CD4-positive, alpha-beta T cell treated with Interleukin-15 for 4 hours (primary cell): ENCODE results near the gene COX5B.
"Not testable (repeated sequence)": the region's sequence is repeated elsewhere in the genome, so short reads cannot be mapped to it uniquely, and the experiment has no call there.

Experiments used
- DNase-seq: peaks from one replicate; pipeline ENCODE4 v3.0.0-alpha.2; 2020; ENCODE audit warnings: low spot score

Gene COX5B

DNA sequence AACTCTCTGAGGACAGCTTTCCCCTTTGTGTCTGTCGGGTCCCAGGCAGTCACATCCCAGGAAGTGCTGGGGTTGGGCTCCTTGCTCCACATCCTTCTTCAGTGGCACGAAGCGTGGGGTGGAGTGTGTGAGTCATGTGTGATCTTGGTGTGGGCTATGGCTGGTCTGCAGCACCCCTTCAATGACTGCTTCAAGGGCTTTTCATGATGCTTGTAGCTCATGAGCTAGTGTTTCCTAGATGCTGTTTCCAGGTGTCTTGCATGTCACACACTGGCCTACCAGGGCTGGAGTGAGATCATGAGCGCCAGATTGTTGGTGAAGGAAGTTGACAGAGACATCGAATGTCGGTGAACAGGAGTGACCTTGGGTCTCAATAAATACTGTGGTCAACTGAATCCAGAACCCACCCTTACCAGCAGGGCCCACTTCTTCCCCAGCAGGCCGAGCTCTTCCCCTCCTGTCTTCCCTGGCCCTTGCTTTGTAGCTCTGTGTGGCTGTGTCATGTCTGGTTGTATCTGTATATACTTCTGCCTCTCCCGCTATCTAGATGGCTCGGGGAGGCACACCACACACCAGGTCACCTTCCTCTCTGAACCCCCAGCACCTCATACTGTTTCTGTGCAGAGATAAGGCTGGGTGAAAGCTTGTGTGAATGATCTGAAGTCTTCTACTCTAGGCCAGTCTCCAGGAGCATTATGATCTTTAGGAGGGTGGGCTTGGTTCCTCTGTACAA, 27.5 kb downstream of the COX5B start:
- DNase-seq: no peak

DNA sequence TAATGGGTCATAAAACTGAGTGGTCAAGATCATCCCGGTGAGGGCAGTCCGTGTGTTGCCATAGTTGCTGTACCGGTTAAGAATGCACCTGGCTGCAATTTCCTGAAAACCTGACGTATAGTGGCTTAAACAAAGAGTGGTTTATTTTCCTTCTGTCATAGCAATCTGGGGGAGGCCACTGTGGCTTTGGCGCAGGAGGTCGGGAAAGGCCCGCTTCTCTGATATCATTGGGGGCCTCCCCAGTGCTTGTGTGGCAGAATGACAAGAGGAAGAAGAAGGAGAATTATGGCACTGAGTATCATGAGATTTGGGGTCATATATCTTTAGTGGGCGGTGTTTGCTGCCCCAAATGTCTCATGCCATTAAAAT, 28.0 kb downstream of the COX5B start:
- DNase-seq: no peak

DNA sequence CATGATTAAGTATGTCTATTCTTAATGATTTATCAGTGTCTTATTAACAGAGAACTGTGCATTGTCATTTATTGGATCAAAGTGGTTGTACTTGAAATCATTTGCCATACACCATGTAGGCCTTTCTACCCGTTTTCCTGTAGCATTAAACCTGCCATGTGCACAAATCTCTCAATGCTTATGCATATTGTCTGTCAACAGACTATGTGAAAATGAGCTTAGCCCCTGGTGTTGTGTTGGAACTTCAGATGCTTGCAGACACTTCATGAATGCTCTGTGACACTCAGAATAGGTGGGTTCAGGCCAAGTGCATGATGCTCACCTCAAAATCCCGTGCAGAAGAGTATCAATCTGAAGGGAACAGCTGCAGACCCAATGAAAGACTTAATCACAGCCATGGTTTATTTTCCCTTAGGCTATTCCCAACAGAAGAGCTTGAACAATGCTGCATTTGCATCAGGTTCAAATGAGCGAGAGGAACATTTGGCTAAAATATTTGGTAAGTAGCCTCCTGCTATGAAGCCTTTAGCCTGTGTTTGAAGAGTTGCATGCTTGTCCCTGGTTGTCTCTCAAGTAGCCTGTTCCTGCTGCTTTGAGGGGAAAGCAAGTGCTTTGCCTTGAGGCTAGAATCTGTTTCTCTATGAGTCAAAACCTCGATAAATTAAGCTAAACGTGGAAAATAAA, 29.7 kb downstream of the COX5B start:
- no peak for DNase-seq

DNA sequence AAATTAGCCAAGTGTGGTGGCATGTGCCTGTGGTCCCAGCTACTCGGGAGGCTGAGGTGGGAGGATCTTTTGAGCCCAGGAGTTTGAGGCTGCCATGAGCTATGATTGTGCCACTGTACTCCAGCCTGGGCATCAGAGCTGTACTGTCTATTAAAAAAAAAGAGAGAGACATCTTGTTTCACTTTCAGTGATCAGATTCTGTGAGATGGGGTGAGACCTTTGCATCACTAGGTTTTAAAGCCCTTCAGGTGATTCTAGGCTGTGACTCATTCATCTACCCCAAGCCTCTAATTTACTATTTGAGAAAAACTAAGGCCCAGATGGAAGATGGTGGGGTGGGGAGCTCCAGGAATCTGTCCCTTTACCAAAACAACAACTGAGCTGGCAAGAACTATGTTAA, 30.8 kb downstream of the COX5B start:
- DNase-seq: no peak

DNA sequence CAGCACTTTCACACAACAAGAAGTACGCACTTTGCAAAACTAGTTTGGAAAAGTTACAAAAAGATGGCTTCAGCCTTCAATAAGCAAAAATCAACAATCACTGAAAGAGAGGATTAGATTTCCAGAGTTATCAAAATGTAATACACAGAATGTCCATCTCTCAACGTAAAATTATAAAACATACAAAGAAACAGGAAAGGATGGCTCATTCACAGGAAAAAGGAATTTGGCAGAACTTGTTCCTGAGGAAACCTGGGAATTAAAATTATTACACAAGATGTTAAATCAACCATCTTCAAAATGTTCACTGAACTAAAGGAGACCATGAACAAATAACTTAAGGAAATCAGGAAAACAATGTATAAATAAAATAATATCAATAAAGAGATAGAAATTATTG, 31.6 kb downstream of the COX5B start:
- DNase-seq: no peak

DNA sequence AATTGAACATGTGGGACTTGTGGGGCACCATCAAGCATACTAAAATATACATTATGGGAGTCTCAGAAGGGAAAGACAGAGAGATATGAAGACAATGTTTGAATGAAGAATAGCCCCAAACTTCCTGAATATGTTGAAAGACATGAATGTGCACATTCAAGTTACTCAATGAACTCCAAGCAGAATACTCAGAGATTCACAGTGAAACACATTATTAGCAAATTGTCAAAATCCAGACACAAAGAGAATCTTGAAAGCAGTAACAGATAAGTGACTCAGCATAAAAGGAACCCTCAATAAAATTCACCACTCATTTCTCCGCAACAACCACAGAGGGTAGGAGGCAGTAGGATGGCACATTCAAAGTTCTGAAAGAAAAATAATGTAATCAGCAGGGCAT, 32.4 kb downstream of the COX5B start:
- DNase-seq: no peak

DNA sequence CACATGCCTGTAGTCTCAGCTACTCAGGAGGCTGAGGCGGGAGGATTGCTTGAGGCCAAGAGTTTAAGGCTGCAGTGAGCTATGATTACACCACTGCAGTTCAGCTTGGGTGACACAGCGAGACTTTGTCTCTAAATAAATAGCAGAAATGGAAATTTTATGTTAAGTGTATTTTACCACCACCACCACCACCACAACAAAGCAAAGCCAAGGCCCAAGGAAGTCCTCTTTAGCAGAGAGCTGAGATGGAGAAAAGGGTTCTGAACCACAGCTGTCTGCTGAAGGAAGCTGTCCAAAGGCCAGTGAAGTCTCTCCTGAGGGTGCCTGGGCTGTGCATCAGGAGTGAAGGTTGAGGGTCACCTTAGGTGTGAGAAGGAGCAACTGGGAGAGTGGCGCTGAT, 41.4 kb downstream of the COX5B start:
- not testable (repeated sequence) for DNase-seq

DNA sequence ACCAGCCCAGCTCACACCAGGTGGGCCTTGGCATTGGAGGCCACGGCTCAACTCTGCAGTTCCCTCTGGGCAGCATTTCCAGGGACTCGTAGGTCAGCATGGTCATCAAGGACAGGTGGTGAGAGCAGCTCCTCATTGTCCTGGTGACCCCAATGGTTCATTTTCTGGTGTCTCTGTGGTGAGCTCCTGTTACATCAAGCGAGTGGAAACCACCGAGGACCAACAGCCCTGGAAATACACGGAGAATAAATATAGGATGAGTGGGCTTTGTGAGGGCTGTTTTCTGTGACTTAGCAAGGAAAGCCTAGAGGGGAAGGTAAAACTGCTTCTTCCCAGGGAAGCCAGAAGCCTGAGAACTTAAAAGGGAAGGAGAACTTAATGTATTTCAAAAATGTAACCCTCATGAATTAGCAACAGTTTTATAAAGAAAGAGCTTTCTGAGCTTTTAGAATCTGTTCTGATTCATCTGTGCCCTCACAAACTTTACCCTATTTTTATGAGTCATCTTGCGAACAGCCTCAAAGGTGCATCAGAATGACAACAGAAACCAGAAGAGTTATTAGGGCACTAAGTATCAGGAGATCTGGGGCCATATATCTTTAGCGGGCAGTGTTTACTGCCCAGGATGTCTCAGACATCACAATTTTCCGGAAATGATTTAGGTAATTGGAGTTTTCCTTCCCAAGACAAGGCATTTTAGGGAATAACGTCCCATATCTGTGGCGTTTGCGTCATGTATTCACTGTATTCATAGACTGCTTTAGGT, 42.4 kb downstream of the COX5B start:
- no peak for DNase-seq

DNA sequence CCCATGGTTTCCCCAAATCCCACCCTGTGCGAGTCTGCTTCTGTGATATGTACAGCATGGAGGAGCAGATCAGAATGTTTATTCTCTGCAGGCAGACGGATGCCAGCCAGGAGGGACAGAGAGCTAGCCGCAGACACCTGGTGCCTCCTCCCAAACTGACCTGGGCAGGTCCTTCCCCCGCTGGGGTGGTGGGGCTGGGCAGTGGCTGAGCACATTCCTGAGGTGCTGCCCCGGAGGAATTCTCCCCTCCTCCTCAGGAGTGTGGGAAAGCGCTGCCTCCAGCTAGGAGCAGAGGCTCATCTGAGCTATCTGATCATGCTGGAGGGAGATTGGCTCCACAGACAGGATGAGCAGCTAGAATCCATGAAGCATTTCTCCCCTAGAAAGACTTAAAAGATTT, 45.3 kb downstream of the COX5B start:
- no peak for DNase-seq

DNA sequence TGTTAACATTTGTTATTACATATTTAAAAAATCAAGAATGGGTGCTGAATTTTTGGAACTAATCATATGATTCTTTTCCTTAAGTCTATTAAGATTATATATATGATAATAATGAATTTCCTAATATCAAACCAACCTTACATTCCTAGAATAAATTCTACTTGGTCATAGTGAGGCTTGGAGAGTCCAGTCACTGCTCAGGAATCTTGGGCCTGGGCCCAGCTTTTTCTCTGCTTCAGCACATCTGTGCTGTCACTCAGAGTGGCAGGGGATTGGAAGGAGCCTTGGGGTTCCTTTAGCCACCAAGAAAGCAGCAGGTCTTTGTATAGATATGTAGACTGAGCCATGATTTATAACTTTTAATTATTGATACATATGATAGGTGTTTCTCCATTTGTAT, 47.6 kb downstream of the COX5B start:
- no peak for DNase-seq

DNA sequence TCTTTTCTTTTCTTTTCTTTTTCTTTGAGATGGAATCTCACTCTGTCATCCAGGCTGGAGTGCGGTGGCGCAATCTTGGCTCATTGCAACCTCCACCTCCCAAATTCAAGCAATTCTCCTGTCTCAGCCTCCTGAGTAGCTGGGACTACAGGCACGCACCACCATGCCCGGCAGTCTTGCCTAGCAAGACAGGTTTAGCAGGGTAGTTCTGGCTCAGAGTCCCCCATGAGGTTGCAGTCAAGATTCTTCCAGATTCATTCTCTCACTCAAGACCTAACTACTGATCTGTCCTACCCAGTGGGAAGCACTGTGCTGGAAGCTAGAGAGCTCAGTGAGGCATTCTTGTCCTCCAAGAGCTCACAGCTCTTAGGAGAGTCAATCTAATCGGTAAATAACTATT, 49.9 kb downstream of the COX5B start:
- no peak for DNase-seq

DNA sequence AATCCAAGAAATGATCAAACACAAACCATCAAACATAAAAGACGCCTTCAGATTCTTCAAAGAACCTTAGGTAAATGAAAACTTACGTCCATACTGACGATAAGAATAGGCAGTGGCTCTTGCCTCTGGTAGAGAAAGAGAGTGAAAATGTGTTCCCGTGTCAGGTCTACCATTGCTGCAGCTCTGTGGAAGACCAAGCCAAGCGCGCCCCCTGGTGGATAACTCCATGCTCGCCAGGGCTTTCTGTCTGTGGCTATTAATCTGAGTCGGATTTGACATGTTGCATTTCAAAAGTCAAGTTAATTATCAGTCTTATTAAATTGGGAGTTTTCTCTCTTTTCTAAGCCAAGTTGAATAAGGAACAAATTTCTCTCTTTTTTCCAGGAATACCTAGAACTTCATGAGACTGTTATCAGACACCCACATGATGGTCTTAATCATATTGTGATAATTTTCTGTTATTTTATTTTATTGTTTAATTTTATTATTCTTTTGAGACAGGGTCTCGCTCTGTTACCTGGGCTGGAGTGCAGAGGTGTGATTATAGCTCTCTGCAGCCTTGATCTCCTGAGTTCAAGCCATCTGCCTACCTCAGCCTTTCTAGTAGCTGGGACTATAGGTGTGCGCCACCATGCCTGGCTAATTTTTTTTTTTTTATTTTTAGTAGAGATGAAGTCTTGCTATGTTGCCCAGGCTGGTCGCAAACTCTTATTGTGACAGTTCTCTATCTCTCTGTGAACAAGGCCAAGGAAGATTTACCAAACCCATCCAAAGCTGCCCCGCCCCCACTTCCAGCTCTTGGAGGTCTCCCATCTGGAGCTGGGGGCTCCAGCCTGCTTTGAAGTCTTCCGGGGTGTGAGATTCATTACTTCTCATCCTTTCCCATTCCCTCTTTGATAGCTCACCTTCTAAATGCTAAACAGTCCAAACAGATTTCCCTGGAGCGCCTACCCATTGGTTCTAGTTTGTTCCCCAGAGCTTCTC, 51.7 kb downstream of the COX5B start:
- DNase-seq: peak; percentile 93
